IMR-90 (cell line): ENCODE results near the gene C11orf54. TPM values are rescaled to one million over a fixed set of nuclear protein-coding genes. Genes with fewer than 3 reads are reported as not detected.

Source experiments
- ATAC-seq: fragments of 200-7000 bp; cut with Tn5 transposase; 2 replicates; pipeline ENCODE4 v1.9.1; 2020; ENCODE audit warnings: low read depth, mild to moderate bottlenecking, moderate library complexity
- BruUV-seq: library from RNA; stranded (reverse); fragments of 400-500 nt; replicated peaks from 2 replicates; lab custom pipeline; 2021; lab: Mats Ljungman, UMichigan
- CTCF ChIA-PET: fragments of 300-600 bp; formaldehyde crosslinking; extraction: SDS; loops from one replicate; lab custom pipeline; 2021; ENCODE audit warnings: antibody characterized with exemption; lab: Yijun Ruan, JAX
- POLR2A ChIA-PET: fragments of 300-600 bp; sonication (Branson Sonifier 250); formaldehyde crosslinking; loops from one replicate; lab custom pipeline; 2022; ENCODE audit warnings: antibody characterized with exemption; ENCODE audit not compliant: unreplicated experiment; lab: Charles Lee
- DNase-seq: peaks from one replicate; pipeline ENCODE4 v3.0.0; 2013
- H2AFZ ChIP-seq: replicated peaks from 2 replicates; pipeline ENCODE3; 2013; ENCODE audit warnings: low read length, mild to moderate bottlenecking; ENCODE audit not compliant: poor library complexity
- H2AK5ac ChIP-seq: 2 replicates; pipeline ENCODE4 v1.6.1; 2013; ENCODE audit warnings: low read depth, low read length, inconsistent platforms
- H2AK9ac ChIP-seq: replicated peaks from 2 replicates; pipeline ENCODE3; 2013; ENCODE audit warnings: mild to moderate bottlenecking, low read depth, low read length, moderate library complexity; ENCODE audit not compliant: poor library complexity
- H2BK120ac ChIP-seq: 2 replicates; pipeline ENCODE4 v1.6.1; 2013; ENCODE audit warnings: low read depth, low read length, inconsistent platforms
- H2BK15ac ChIP-seq: 3 replicates; pipeline ENCODE4 v1.6.1; 2013; ENCODE audit warnings: low read depth, low read length, inconsistent platforms
- H2BK20ac ChIP-seq: 2 replicates; pipeline ENCODE4 v1.6.1; 2013; ENCODE audit warnings: low read depth, mild to moderate bottlenecking, inconsistent platforms, low read length, moderate library complexity
- H2BK5ac ChIP-seq: 2 replicates; pipeline ENCODE4 v1.6.1; 2013; ENCODE audit warnings: mild to moderate bottlenecking, low read depth, low read length, inconsistent platforms; ENCODE audit not compliant: poor library complexity, severe bottlenecking
- H3K14ac ChIP-seq: replicated peaks from 2 replicates; pipeline ENCODE4 v1.6.1; 2013; ENCODE audit warnings: low read depth, low read length, inconsistent platforms
- H3K18ac ChIP-seq: 2 replicates; pipeline ENCODE4 v1.6.1; 2013; ENCODE audit warnings: low read depth, low read length, control low read depth
- H3K23ac ChIP-seq: 2 replicates; pipeline ENCODE4 v1.6.1; 2013; ENCODE audit warnings: low read depth, low read length, inconsistent platforms
- H3K27ac ChIP-seq: 2 replicates; pipeline ENCODE4 v1.5.1; 2013; ENCODE audit warnings: mild to moderate bottlenecking, control low read depth, low read length; ENCODE audit not compliant: insufficient read depth
- H3K27me3 ChIP-seq: 2 replicates; pipeline ENCODE4 v1.6.1; 2013; ENCODE audit warnings: low read length; ENCODE audit not compliant: control insufficient read depth, insufficient read depth
- H3K36me3 ChIP-seq: 2 replicates; pipeline ENCODE4 v1.6.1; 2013; ENCODE audit warnings: low read length, mixed read lengths; ENCODE audit not compliant: control insufficient read depth, insufficient read depth
- H3K4ac ChIP-seq: 2 replicates; pipeline ENCODE4 v1.6.1; 2013; ENCODE audit warnings: low read depth, low read length, inconsistent platforms
- H3K4me1 ChIP-seq: 2 replicates; pipeline ENCODE4 v1.6.1; 2013; ENCODE audit warnings: low read length, mixed read lengths; ENCODE audit not compliant: control insufficient read depth, insufficient read depth
- H3K4me2 ChIP-seq: 2 replicates; pipeline ENCODE4 v1.6.1; 2013; ENCODE audit warnings: low read depth, mild to moderate bottlenecking, control low read depth, low read length, moderate library complexity
- H3K4me3 ChIP-seq: 2 replicates; pipeline ENCODE4 v1.5.1; 2013; ENCODE audit warnings: low read depth, mild to moderate bottlenecking, control low read depth, low read length, moderate library complexity; ENCODE audit not compliant: insufficient read depth
- H3K56ac ChIP-seq: 2 replicates; pipeline ENCODE4 v1.6.1; 2013; ENCODE audit warnings: low read length, inconsistent platforms; ENCODE audit not compliant: insufficient read depth; ENCODE audit errors: extremely low read depth
- H3K79me1 ChIP-seq, 2 experiments: 2 replicates each; pipeline ENCODE4 v1.6.1; 2013; ENCODE audit warnings: low read length in 2 of 2, inconsistent platforms in 1 of 2, low read depth in 1 of 2
- H3K9ac ChIP-seq: 2 replicates; pipeline ENCODE4 v1.6.1; 2013; ENCODE audit warnings: low read depth, low read length, control low read depth
- H3K9me1 ChIP-seq: 2 replicates; pipeline ENCODE4 v1.6.1; 2013; ENCODE audit warnings: low read length, inconsistent platforms; ENCODE audit not compliant: insufficient read depth
- H3K9me3 ChIP-seq: 2 replicates; pipeline ENCODE4 v1.6.1; 2013; ENCODE audit warnings: low read length; ENCODE audit not compliant: control insufficient read depth, insufficient read depth
- H4K20me1 ChIP-seq: 2 replicates; pipeline ENCODE4 v1.6.1; 2013; ENCODE audit warnings: low read length, inconsistent platforms; ENCODE audit not compliant: insufficient read depth
- H4K5ac ChIP-seq: 2 replicates; pipeline ENCODE4 v1.6.1; 2013; ENCODE audit warnings: mild to moderate bottlenecking, low read depth, low read length, control low read depth
- H4K8ac ChIP-seq, 2 experiments: 2 replicates each; pipeline ENCODE4 v1.6.1; 2013; ENCODE audit warnings: low read depth in 2 of 2, low read length in 2 of 2, control low read depth in 1 of 2, inconsistent platforms in 1 of 2
- H4K91ac ChIP-seq: 2 replicates; pipeline ENCODE4 v1.6.1; 2013; ENCODE audit warnings: low read depth, low read length, inconsistent platforms; ENCODE audit not compliant: insufficient read depth
- FOS ChIP-seq: fragments of 150-350 bp; IDR thresholded peaks from 2 replicates; pipeline ENCODE4 v1.6.1; 2016; ENCODE audit warnings: low read depth, low read length
- MAFK ChIP-seq: IDR thresholded peaks from 2 replicates; pipeline ENCODE4 v1.6.1; 2012; ENCODE audit warnings: low read depth, low read length, improper control_type of control experiment
- MXI1 ChIP-seq: IDR thresholded peaks from 2 replicates; pipeline ENCODE4 v1.6.1; 2012; ENCODE audit warnings: low read depth, mild to moderate bottlenecking, low read length, moderate library complexity, borderline replicate concordance
- NFE2L2 ChIP-seq: fragments of 150-350 bp; IDR thresholded peaks from 2 replicates; pipeline ENCODE4 v1.6.1; 2016; ENCODE audit warnings: low read depth, mild to moderate bottlenecking, low read length
- SMC3 ChIP-seq: fragments of 150-350 bp; IDR thresholded peaks from 2 replicates; pipeline ENCODE4 v1.6.1; 2016; ENCODE audit warnings: low read depth, mild to moderate bottlenecking, antibody characterized with exemption, low read length, moderate library complexity
- WGBS, 2 experiments: methylation state at CpG; one replicate each; pipeline versions ENCODE4 v1.1.5 to v1.1.7; 2013; ENCODE audit warnings: missing lambda C conversion rate in 2 of 2; ENCODE audit not compliant: insufficient read length in 1 of 2; ENCODE audit errors: extremely low coverage in 2 of 2; 5-methylcytosine and 5-hydroxymethylcytosine counted together
- dilution Hi-C: fragments of 300-500 bp; cut with HindIII; formaldehyde crosslinking; loops from one replicate; pipeline ENCODE4 v1.14.3; 2018; ENCODE audit warnings: low sequenced_read_pairs; ENCODE audit not compliant: unreplicated experiment
- in situ Hi-C: fragments of 300-500 bp; cut with MboI; formaldehyde crosslinking; loops from 3 replicates; pipeline ENCODE4 v1.14.3; 2019; ENCODE audit warnings: low sequenced_read_pairs, inconsistent platforms, mixed read lengths
- intact Hi-C: fragments of 100-400 bp; cut with micrococcal nuclease; formaldehyde crosslinking; loops from 2 replicates; pipeline ENCODE4 v1.10.0; 2022
- polyA plus RNA-seq, 3 experiments: library from polyadenylated mRNA; depleted of rRNA; stranded (reverse); fragments of >200 nt; gene quantifications; 2 replicates each; pipeline ENCODE4 v1.2.3, GENCODE V29; 2012; ENCODE audit warnings: low replicate concordance in 1 of 3
- total RNA-seq: library from RNA; depleted of rRNA; stranded (reverse); fragments of >200 nt; gene quantifications from 2 replicates; pipeline ENCODE4 v1.2.3, GENCODE V29; 2012
- TF ChIP-seq, protein P1 (sequence below): fragments of 150-350 bp; IDR thresholded peaks from 2 replicates; pipeline ENCODE4 v1.6.1; 2017; ENCODE audit warnings: mild to moderate bottlenecking, antibody characterized with exemption, low read length, low read depth

The C11orf54 gene
- total and polyA plus RNA-seq, 2 of the 4 experiments (the other 2 are of a cell fraction), result 13.7 to 16.0 TPM

GRCh38 chr11:93737904-93738612, 3.4 kb upstream of the C11orf54 start:
- dilution Hi-C loops (no loop called here), in situ Hi-C loops (loop anchor here (10.0 kb wide), 1 partner anchor 397 kb away; no protein-coding TSS in a partner anchor), intact Hi-C loops (no loop called here)
- Histone ChIP-seq H3K27ac (no peak overlapping the region), H3K4me2 (peak overlapping the region; percentile 87), H4K91ac (no peak overlapping the region), H2BK15ac (no peak overlapping the region), H4K5ac (no peak overlapping the region), H3K9me1 (peaks cover 2% of the 10 kb centered on the region; the same call in 1 of the 2 replicates), H2BK5ac (peak overlapping the region; percentile 10), H4K8ac (no peak overlapping the region), H3K36me3 (peaks cover 37% of the 10 kb centered on the region), H2AFZ (no peak overlapping the region), H3K9me3 (no peaks in the 10 kb centered on the region), H3K14ac (no peak overlapping the region), H2AK5ac (no peak overlapping the region), H3K9ac (no peak overlapping the region), H3K4me3 (no peak overlapping the region), H2BK20ac (no peak overlapping the region), H2BK120ac (no peak overlapping the region), H3K56ac (no peak overlapping the region), H3K4me1 (peaks cover 6% of the 10 kb centered on the region), H4K20me1 (peaks cover 66% of the 10 kb centered on the region), H3K4ac (no peak overlapping the region), H3K23ac (peak overlapping the region; percentile 27; the same call in 1 of the 2 replicates), H3K79me1 (peaks cover 7 to 33% of the 10 kb centered on the region in 2 experiments; a peak in 2 of 4 replicates), H3K27me3 (no peaks in the 10 kb centered on the region), H2AK9ac (no peak overlapping the region), H3K18ac (no peak overlapping the region)
- BruUV-seq, result no TSS peak
- ChIA-PET POLR2A (interaction anchor here (0.6 kb wide), 1 partner anchor 734 kb away, joined by 10 read pairs; no protein-coding TSS in a partner anchor), CTCF (no interaction called here)
- WGBS, 2 experiments, result no CpG with 5 or more reads among the region's 6 CpGs
- DNase-seq, result peak; percentile 18
- ATAC-seq, result no peak
- TF ChIP-seq, protein P1, sequence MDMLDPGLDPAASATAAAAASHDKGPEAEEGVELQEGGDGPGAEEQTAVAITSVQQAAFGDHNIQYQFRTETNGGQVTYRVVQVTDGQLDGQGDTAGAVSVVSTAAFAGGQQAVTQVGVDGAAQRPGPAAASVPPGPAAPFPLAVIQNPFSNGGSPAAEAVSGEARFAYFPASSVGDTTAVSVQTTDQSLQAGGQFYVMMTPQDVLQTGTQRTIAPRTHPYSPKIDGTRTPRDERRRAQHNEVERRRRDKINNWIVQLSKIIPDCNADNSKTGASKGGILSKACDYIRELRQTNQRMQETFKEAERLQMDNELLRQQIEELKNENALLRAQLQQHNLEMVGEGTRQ, result no peak
- TF ChIP-seq NFE2L2 (peak; percentile 72), MAFK (peak; percentile 91), MXI1 (no peak), SMC3 (no peak), FOS (0 out of 2 replicates have a peak, but pooled peaks have one; percentile 29)
